ENCODE data around the gene MIA2. TPM values are rescaled to one million over a fixed set of nuclear protein-coding genes. Genes with fewer than 3 reads are reported as not detected.

The MIA2 gene
- total and polyA plus RNA-seq, 2 donors = 13.5 to 34.9 TPM

Other genes starting within 250 kb of the MIA2 start
- gene SEC23A, start 130.7 kb upstream of the MIA2 start, total RNA-seq = 318 TPM
- 67.2 TPM for gene SEC23A, start 130.7 kb upstream of the MIA2 start, polyA plus RNA-seq
- gene GEMIN2, start 119.6 kb upstream of the MIA2 start, total RNA-seq = 33.5 TPM
- 8.6 TPM for gene GEMIN2, start 119.6 kb upstream of the MIA2 start, polyA plus RNA-seq
- 51.3 TPM for gene TRAPPC6B, start 63.6 kb upstream of the MIA2 start, total RNA-seq
- gene TRAPPC6B, start 63.6 kb upstream of the MIA2 start, polyA plus RNA-seq = 25.0 TPM
- 38.4 TPM for gene PNN, start 58.7 kb upstream of the MIA2 start, total RNA-seq
- gene PNN, start 58.7 kb upstream of the MIA2 start, polyA plus RNA-seq = 35.7 TPM
- 16.6 TPM for gene FBXO33, start 198.5 kb downstream of the MIA2 start, total RNA-seq
- 6.8 TPM for gene FBXO33, start 198.5 kb downstream of the MIA2 start, polyA plus RNA-seq